Ascending aorta (tissue), 2 donors: Measurements from ENCODE around the gene GRSF1. TPM values are rescaled to one million over a fixed set of nuclear protein-coding genes. Genes with fewer than 3 reads are reported as not detected.

Experiments
- DNase-seq, 2 donors: peaks; one replicate each; pipeline ENCODE4 v3.0.0-alpha.2; 2019; ENCODE audit warnings: low spot score in 2 of 2
- H3K27ac ChIP-seq, 2 donors: fragments of 200-600 bp; sonication (generic); one replicate each; pipeline ENCODE4 v1.5.1; 2016 to 2017; ENCODE audit warnings: mild to moderate bottlenecking in 1 of 2
- H3K27me3 ChIP-seq: fragments of 200-600 bp; sonication (generic); one replicate; pipeline ENCODE4 v1.5.1; 2017
- H3K36me3 ChIP-seq, 2 donors: fragments of 200-600 bp; sonication (generic); one replicate each; pipeline ENCODE4 v1.5.1; 2016
- H3K4me1 ChIP-seq, 2 donors: fragments of 200-600 bp; sonication (generic); one replicate each; pipeline ENCODE4 v1.5.1; 2016 to 2017; ENCODE audit warnings: mild to moderate bottlenecking in 1 of 2
- H3K4me3 ChIP-seq, 2 donors: fragments of 200-600 bp; sonication (generic); one replicate each; pipeline ENCODE4 v1.5.1; 2016 to 2017; ENCODE audit warnings: mild to moderate bottlenecking in 1 of 2
- H3K9me3 ChIP-seq, 2 donors: fragments of 200-600 bp; sonication (generic); one replicate each; pipeline ENCODE4 v1.5.1; 2016
- intact Hi-C: fragments of 100-400 bp; cut with DNase I; formaldehyde crosslinking; loops from one replicate; pipeline ENCODE4 v1.15.1; 2023
- total RNA-seq: library from RNA; depleted of rRNA; stranded (reverse); fragments of >200 nt; gene quantifications from one replicate; pipeline ENCODE4 v1.1.0, GENCODE V29; 2016
- TF ChIP-seq, protein P1 (sequence below), 3 experiments: fragments of 200-600 bp in 2 of 3; fragments of 450-650 bp in 1 of 3; sonication (generic) in 2 of 3; IDR thresholded peaks; one replicate each; pipeline ENCODE4 v1.5.1; 2016 to 2019; ENCODE audit warnings: antibody characterized with exemption in 3 of 3, mild to moderate bottlenecking in 1 of 3, moderate library complexity in 1 of 3

GRSF1 gene, protein sequence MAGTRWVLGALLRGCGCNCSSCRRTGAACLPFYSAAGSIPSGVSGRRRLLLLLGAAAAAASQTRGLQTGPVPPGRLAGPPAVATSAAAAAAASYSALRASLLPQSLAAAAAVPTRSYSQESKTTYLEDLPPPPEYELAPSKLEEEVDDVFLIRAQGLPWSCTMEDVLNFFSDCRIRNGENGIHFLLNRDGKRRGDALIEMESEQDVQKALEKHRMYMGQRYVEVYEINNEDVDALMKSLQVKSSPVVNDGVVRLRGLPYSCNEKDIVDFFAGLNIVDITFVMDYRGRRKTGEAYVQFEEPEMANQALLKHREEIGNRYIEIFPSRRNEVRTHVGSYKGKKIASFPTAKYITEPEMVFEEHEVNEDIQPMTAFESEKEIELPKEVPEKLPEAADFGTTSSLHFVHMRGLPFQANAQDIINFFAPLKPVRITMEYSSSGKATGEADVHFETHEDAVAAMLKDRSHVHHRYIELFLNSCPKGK
- 23.3 TPM for total RNA-seq

DNA sequence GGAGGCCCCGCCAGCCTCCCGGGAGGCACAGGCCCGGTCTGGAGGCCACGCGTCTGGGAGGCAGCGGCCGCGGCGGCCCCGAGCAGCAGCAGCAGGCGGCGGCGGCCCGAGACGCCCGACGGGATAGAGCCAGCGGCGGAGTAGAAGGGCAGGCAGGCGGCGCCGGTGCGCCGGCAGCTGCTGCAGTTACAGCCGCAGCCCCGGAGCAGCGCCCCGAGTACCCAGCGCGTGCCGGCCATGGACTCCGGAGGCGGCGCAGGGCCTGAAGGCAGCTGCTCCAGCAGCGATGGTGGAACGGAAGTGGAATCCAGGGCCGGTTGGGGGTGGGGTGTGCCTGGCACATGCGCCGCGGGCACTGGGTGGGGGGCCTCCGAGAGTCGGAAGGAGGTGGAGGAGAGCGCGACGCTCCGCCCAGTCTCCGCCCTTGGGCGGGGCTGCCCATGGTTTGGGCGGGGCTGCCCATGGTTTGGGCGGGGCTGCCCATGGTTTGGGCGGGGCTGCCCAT is at the start of gene GRSF1:
GRSF1 (minus strand) TSS at position 302 of the 505 bp plus-strand sequence; CDS start at position 239, 63 bp downstream.
- H3K27me3 ChIP-seq: no peaks in the 10 kb centered on the region
- TF ChIP-seq, protein P1, sequence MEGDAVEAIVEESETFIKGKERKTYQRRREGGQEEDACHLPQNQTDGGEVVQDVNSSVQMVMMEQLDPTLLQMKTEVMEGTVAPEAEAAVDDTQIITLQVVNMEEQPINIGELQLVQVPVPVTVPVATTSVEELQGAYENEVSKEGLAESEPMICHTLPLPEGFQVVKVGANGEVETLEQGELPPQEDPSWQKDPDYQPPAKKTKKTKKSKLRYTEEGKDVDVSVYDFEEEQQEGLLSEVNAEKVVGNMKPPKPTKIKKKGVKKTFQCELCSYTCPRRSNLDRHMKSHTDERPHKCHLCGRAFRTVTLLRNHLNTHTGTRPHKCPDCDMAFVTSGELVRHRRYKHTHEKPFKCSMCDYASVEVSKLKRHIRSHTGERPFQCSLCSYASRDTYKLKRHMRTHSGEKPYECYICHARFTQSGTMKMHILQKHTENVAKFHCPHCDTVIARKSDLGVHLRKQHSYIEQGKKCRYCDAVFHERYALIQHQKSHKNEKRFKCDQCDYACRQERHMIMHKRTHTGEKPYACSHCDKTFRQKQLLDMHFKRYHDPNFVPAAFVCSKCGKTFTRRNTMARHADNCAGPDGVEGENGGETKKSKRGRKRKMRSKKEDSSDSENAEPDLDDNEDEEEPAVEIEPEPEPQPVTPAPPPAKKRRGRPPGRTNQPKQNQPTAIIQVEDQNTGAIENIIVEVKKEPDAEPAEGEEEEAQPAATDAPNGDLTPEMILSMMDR (IDR thresholded peaks at IDR 0.05): no peak
- DNase-seq: peak; percentile 71 to 95
- H3K27ac ChIP-seq: peak within 1 kb of the TSS; percentile 88 to 95
- no peaks in the 10 kb centered on the region for H3K9me3 ChIP-seq
- intact Hi-C loops: loop anchor here (1.0 to 5.0 kb wide), 7 partner anchors 63 to 348 kb away; partner anchors contain the start of genes DCK, MOB1B and UTP3
- peaks cover 3 to 8% of the 10 kb centered on the region in 2 donors for H3K36me3 ChIP-seq
- peaks cover 5 to 13% of the 10 kb centered on the region in 2 donors for H3K4me1 ChIP-seq
- peak within 1 kb of the TSS; percentile 76 to 88 for H3K4me3 ChIP-seq

DNA sequence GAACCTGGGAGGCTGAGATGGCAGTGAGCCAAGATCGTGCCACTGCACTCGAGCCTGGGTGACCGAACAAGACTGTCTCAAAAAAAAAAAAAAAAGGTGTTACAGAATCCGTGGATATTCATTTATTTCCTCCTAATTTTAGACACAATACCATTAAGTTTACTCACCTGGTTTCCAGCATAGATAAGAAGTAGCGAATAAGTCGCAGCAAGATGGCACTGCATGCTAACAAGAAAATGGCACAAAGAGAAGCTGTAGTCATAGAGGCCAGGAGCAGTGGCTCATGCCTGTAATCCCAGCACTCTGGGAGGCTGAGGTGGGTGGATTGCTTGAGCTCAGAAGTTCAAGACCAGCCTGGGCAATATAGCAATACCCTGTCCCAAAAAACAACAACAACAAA is 45.5 kb upstream of the GRSF1 start:
- no peak for DNase-seq
- Histone ChIP-seq H3K36me3 (no peaks in the 10 kb centered on the region), H3K9me3 (no peaks in the 10 kb centered on the region), H3K27me3 (no peaks in the 10 kb centered on the region), H3K4me3 (no peak overlapping the region), H3K27ac (no peak overlapping the region), H3K4me1 (no peaks in the 10 kb centered on the region)
- intact Hi-C loops: no loop called here
- TF ChIP-seq, protein P1 (IDR thresholded peaks at IDR 0.05): no peak

DNA sequence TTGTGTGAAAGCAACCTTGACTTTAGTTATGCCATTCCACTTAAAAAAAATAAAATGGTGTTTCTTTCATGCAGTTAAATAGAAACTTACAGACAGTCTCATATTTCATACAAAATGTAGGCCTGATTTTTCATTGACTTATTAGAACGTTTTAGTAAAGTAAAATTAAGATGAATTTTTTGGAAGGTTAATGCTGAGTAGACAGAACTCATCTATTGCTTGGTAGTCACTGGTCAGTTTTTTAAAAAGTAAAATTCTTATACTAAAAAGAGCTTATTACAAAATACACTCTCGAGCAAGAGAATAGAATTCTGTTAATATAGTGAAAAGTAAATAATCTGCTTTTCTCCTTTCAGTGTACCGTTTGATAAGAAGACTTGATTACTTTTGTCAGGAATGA is 41.0 kb upstream of the GRSF1 start:
- Histone ChIP-seq H3K27me3 (no peaks in the 10 kb centered on the region), H3K4me3 (no peak overlapping the region), H3K36me3 (no peaks in the 10 kb centered on the region), H3K9me3 (no peaks in the 10 kb centered on the region), H3K4me1 (no peaks in the 10 kb centered on the region), H3K27ac (no peak overlapping the region)
- intact Hi-C loops: no loop called here
- DNase-seq: no peak
- TF ChIP-seq, protein P1 (IDR thresholded peaks at IDR 0.05): no peak

DNA sequence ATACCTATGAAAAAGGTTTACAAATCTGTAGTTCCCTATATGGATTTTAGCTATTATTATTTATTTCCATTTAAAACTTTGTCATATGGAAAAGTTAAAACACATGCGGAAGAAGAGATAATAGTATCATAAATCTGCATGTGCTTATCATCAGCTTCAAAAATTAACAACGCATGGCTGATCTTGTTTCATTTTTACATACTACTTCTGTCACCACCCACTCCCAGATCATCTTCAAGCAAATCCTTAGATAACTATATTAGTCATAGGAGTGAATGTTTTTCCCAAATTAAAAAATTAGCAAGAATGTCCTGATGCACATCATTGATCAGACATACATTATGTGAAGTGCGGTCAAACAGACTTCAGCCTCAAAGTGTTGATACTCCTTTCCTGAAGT is 37.9 kb upstream of the GRSF1 start:
- intact Hi-C loops: no loop called here
- Histone ChIP-seq H3K36me3 (no peaks in the 10 kb centered on the region), H3K9me3 (no peaks in the 10 kb centered on the region), H3K4me3 (no peak overlapping the region), H3K27ac (no peak overlapping the region), H3K27me3 (no peaks in the 10 kb centered on the region), H3K4me1 (no peaks in the 10 kb centered on the region)
- no peak for DNase-seq
- TF ChIP-seq, protein P1 (IDR thresholded peaks at IDR 0.05): no peak

DNA sequence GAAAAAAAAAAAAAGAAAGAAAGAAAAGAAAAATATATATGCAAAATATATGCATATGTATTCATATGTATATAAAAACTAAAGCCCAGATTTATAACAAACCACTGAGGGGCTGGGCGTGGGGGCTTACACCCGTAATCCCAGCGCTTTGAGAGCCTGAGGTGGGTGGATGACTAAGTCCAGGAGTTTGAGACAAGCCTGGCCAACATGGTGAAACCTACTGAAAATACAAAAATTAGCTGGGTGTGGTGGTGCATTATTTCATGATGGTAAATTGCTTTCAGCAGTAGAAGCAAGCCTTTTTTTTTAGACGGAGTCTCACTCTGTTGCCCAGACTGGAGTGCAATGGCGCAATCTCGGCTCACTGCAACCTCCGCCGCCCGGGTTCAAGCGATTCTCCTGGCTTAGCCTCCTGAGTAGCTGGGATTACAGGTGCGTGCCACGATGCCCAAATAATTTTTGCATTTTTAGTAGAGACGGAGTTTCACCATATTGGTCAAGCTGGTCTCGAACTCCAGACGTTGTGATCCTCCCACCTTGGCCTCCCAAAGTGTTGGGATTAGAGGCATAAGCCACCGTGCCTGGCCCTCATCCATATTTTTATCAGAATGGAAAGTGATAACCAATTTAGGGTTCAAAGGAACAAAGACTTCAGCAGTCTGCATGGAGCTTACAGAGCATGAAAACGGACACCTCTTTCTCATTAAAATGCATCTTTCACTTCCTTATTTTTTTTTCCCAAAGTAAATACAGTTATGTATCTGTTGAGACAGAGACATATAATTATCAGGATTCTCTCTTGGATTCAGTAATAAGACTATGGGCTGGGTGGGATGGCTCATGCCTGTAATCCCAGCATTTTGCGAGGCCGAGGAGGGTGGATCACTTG is 34.8 kb upstream of the GRSF1 start:
- H3K36me3 ChIP-seq: no peaks in the 10 kb centered on the region
- intact Hi-C loops: no loop called here
- TF ChIP-seq, protein P1 (IDR thresholded peaks at IDR 0.05): no peak
- H3K4me1 ChIP-seq: no peaks in the 10 kb centered on the region
- H3K27ac ChIP-seq: no peak overlapping the region
- no peak for DNase-seq
- no peaks in the 10 kb centered on the region for H3K9me3 ChIP-seq
- no peaks in the 10 kb centered on the region for H3K27me3 ChIP-seq
- no peak overlapping the region for H3K4me3 ChIP-seq
